Raji (cell line): Measurements from ENCODE around the gene SMCHD1.

Experiments
- POLR2A ChIP-seq: IDR thresholded peaks from 2 replicates; pipeline ENCODE4 v1.6.1; 2011; ENCODE audit warnings: low read depth, low read length, control low read depth; ENCODE audit not compliant: insufficient read depth

SMCHD1 gene

DNA sequence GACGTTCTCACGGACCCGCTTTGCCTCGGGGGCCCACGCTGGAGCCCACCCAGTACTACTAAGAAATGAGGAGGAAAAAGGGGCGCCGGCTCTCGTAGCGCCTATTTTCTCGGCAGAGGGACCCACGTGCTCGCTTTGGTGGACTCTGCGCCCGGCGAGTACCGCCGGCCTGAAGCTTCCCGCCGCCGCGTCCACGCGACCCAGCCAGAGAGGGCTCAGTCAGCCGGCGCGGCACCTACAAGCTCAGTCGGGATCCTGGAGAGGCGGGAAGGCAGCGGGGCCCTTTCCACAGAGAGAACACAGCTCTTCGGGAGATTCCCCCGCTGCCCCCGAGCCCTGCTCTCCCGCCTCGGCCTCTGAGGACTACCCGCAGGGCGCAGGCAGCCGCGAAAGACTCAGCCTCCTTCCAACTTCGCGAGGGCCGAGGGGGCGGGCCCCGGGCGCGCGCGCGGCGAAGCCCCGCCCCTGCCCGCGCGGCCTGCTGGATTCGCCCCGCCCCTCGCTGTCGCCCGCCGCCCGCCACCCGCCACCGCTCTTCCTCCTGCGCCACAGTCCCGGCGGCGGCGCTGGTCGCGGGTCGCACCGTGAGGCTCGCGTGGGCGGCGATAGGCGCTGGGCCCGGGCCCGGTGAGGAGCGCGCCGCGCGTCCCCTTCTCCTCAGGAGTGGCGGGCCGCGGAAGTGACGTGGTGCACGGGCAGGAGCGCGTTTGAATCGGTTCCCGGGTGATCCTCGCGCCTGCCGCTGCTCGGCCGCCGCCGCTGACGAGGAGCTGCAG is at the start of gene SMCHD1:
TSS of gene SMCHD1 (plus strand) at position 549 of the 776 bp plus-strand sequence. CDS start 350 bp downstream, outside the sequence.
- peak; percentile 82 for TF ChIP-seq POLR2A

DNA sequence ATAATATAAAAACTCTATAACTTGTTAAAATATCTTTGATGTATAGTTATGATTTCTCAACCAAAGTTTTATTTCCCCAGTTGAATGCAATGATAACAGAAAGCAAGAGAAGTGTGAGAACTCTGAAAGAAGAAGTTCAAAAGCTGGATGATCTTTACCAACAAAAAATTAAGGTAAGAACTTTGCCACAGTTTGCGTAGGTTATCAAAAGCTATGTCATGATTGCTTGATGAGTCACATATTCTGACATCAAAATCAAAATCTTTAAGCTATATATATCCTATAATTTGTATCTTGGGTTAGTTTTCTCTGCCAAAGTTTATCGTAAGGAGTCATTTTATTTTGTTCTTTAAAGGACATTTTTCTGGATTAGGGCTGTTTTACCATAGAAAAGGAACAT is 49.2 kb upstream of the SMCHD1 start:
- TF ChIP-seq POLR2A = no peak

DNA sequence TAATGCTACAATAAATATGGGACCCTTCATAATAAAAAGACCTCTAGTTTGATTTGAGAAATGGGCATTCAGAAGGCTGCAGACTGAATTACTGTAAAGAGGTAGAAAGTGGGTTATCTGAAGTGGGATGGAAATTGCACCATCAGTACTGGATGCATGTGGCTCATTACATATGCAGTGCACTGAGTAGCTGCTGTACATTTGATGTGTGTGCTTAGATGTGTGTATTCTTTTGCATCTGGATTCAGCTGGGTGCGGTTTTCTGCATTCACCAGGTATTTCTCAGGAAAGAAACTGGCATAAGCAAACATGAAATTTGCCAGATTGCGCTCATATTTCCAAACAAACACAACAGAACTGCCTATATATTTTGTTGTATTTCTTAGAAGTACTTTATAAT is 45.9 kb upstream of the SMCHD1 start:
- TF ChIP-seq POLR2A = no peak

- no peak for TF ChIP-seq POLR2A
Observed at GRCh38 chr18:2610549-2610948, 45.0 kb upstream of the SMCHD1 start.

DNA sequence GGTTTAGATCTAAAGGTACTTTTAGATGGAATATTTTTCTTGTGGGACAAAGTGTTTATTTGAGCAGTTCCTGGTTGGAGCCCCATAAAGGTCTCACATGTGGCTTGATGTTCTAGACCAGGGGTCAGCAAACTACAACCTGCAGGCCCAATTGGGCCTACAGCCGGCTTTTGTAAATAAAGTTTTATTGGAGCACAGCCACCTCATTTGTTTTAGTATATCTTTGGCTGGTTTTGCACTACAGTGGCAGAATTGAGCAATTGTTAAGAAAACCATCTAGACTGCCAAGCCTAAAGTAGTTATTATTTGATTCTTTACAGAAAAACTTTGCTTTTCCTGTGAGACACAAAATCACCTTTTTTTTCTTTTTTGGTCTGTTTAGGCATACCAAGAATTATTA is 42.5 kb upstream of the SMCHD1 start:
- no peak for TF ChIP-seq POLR2A

- TF ChIP-seq POLR2A = no peak
Observed at GRCh38 chr18:2617401-2617998, 38.0 kb upstream of the SMCHD1 start.

DNA sequence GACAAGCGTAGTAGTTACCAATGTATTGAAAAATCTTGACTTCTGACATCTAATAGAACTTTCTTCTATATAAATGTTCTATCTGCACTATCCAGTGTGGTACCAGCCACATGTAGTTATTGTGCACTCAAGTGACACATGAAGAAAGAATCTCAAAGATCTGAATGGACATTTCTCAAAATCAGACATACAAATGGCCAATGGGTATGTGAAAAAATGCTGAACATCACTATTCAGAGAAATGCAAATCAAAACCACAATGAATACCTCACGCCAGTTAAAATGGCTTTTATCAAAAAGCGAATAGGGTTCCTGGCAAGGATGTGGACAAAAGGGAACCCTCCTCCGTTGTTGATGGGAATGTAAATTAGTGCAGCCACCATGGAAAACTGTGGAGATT is 37.5 kb upstream of the SMCHD1 start:
- TF ChIP-seq POLR2A = no peak

GRCh38 chr18:2625217-2625616 is 30.3 kb upstream of the SMCHD1 start:
- TF ChIP-seq POLR2A = no peak

DNA sequence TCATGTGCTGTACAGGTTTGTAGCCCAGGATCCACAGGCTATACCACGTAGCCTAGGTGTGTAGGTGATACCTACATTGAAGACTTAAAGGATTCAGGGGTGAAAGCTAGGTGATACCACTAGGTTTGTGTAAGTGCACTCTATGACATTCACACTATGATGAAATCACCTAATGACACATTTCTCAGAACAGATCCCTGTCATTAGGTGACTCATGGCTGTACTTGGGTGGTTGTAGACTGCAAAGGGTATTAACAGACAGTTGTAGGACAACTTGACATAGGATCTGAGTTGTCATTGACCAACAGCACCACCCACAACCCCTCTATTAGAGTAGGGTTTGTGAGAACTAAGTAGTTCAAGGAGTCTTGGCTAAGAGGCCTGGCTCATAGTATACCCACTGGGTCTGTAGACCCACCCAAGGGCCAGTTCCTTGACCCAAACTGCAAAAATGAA is 27.7 kb upstream of the SMCHD1 start:
- no peak for TF ChIP-seq POLR2A

GRCh38 chr18:2629003-2629402 is 26.5 kb upstream of the SMCHD1 start:
- TF ChIP-seq POLR2A = no peak

DNA sequence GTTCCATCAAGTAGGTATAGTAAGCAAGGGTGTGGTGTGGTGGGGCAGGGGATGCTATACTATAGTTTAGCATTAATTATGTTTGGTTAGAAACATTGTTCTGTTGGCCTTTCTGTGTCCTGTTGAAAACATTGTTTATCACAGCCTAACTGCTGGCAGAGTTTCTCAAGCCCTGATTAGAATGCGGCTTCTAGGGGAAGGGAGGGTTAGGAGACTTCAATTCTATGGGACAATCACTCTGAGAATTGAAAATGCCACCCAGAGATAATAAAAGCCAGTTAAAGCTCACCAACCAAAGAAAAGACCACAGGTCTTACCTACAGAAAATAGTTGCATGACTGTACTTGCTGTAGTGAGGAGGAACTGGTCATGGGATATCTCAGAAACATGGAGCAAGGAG is 19.9 kb upstream of the SMCHD1 start:
- no peak for TF ChIP-seq POLR2A

GRCh38 chr18:2636126-2636631 is 19.3 kb upstream of the SMCHD1 start:
- no peak for TF ChIP-seq POLR2A

DNA sequence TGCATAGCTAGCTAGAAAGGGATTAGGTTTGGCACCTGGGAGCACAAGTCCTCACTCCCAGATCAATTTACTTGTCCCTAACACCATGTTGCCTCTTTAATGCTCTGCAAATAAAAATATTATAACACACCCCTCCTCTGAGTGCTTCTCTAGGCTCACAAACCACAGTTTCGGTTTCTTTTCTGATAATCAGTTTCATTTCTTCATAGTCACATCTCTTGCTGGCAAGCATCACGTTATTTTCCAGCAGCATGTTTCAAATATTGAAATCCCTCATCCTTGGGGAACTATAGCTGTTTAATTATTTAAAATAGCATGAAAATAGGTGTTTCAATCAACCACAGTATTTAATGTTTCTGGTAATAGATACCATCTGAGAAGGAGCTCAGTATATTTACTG is 13.9 kb upstream of the SMCHD1 start:
- TF ChIP-seq POLR2A = no peak

GRCh38 chr18:2642771-2643170 is 12.8 kb upstream of the SMCHD1 start:
- no peak for TF ChIP-seq POLR2A

DNA sequence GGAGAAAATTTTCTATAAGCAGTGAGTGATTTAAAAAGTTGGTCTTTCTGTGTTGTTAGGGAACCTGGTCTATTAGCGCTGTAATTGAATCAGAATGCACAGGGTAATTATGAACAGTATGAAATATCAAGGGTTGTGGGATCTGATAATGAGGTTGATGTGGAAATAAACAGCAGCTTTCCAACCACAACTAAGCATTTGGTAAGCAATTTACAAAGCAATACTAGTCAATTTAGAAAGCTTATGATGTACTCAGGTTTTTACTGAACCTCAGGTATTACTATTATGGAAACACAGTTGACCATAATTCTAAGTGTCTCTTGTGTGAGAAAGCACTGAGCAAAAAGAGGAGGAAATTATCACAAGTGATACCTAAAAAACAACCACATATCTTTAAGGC is 11.0 kb upstream of the SMCHD1 start:
- no peak for TF ChIP-seq POLR2A

- no peak for TF ChIP-seq POLR2A
Observed at GRCh38 chr18:2651981-2652380, 3.5 kb upstream of the SMCHD1 start.
